HEK293 (cell line): ENCODE results near the gene COL13A1.

Experiments
- CTCF ChIA-PET: fragments of 350-600 bp; formaldehyde crosslinking; extraction: SDS; loops from one replicate; lab custom pipeline; 2021; ENCODE audit warnings: antibody characterized with exemption; lab: Yijun Ruan, JAX
- POLR2A ChIA-PET: fragments of 300-600 bp; formaldehyde crosslinking; extraction: SDS; loops from one replicate; lab custom pipeline; 2020; ENCODE audit warnings: antibody characterized with exemption, inconsistent platforms; lab: Yijun Ruan, JAX
- H3K27ac ChIP-seq: fragments of 200-500 bp; sonication (Bioruptor generic); 2 replicates; pipeline ENCODE4 v1.5.1; 2014; ENCODE audit warnings: low read depth, low read length, control low read depth, inconsistent platforms; ENCODE audit errors: extremely low read depth
- H3K36me3 ChIP-seq, 2 experiments: fragments of 200-500 bp in 1 of 2; sonication (Bioruptor generic) in 1 of 2; 1 replicate in 1 of 2; 2 replicates in 1 of 2; pipeline ENCODE4 v1.5.1; 2014 to 2017; ENCODE audit warnings: inconsistent platforms in 2 of 2, low read length in 2 of 2; ENCODE audit not compliant: control insufficient read depth in 2 of 2, insufficient read depth in 1 of 2
- H3K4me1 ChIP-seq: fragments of 200-500 bp; sonication (Bioruptor generic); 2 replicates; pipeline ENCODE4 v1.5.1; 2014; ENCODE audit warnings: mild to moderate bottlenecking, low read length, inconsistent platforms; ENCODE audit not compliant: control insufficient read depth, insufficient read depth
- H3K4me3 ChIP-seq: 2 replicates; pipeline ENCODE4 v1.5.1; 2011; ENCODE audit warnings: low read depth, mild to moderate bottlenecking, control low read depth, low read length, moderate library complexity
- H3K9me3 ChIP-seq: fragments of 200-500 bp; sonication (Bioruptor generic); 2 replicates; pipeline ENCODE4 v1.5.1; 2014; ENCODE audit warnings: low read depth, low read length, inconsistent platforms; ENCODE audit not compliant: control insufficient read depth, insufficient read depth
- GLI4 ChIP-seq: fragments of 450-650 bp; formaldehyde crosslinking; IDR thresholded peaks from 2 replicates; pipeline ENCODE4 v1.5.1; 2016; ENCODE audit warnings: missing biosample characterization, missing genetic modification characterization
- KLF10 ChIP-seq: fragments of 450-650 bp; IDR thresholded peaks from 2 replicates; pipeline ENCODE4 v1.5.1; 2018; ENCODE audit warnings: missing biosample characterization, mild to moderate bottlenecking, missing genetic modification characterization
- PRDM6 ChIP-seq: fragments of 450-650 bp; formaldehyde crosslinking; IDR thresholded peaks from 2 replicates; pipeline ENCODE4 v1.5.1; 2017; ENCODE audit warnings: missing biosample characterization, missing genetic modification characterization
- TCF7L2 ChIP-seq: IDR thresholded peaks from 2 replicates; pipeline ENCODE4 v1.6.1; 2011; ENCODE audit warnings: low read depth, mild to moderate bottlenecking, inconsistent platforms, low read length, moderate library complexity, borderline replicate concordance
- TRIM28 ChIP-seq: IDR thresholded peaks from 2 replicates; pipeline ENCODE4 v1.6.1; 2011; ENCODE audit warnings: low read length, control low read depth, borderline replicate concordance
- YY2 ChIP-seq: fragments of 450-650 bp; formaldehyde crosslinking; IDR thresholded peaks from 2 replicates; pipeline ENCODE4 v1.5.1; 2016; ENCODE audit warnings: missing biosample characterization, missing genetic modification characterization
- ZBTB7A ChIP-seq: fragments of 450-650 bp; formaldehyde crosslinking; IDR thresholded peaks from 2 replicates; pipeline ENCODE4 v1.5.1; 2016; ENCODE audit warnings: low read depth, missing biosample characterization, missing genetic modification characterization
- ZNF175 ChIP-seq: fragments of 450-650 bp; formaldehyde crosslinking; IDR thresholded peaks from 2 replicates; pipeline ENCODE4 v1.5.1; 2016; ENCODE audit warnings: missing biosample characterization, missing genetic modification characterization
- ZNF274 ChIP-seq, 2 experiments: fragments of 200-500 bp in 1 of 2; fragments of 450-650 bp in 1 of 2; sonication (Bioruptor generic) in 1 of 2; formaldehyde crosslinking in 1 of 2; IDR thresholded peaks; 2 replicates each; pipeline versions ENCODE4 v1.5.1 to v1.6.1; 2014 to 2016; ENCODE audit warnings: borderline replicate concordance in 1 of 2, inconsistent platforms in 1 of 2, low read length in 1 of 2, missing biosample characterization in 1 of 2, missing genetic modification characterization in 1 of 2
- ZNF302 ChIP-seq: fragments of 450-650 bp; formaldehyde crosslinking; IDR thresholded peaks from 2 replicates; pipeline ENCODE4 v1.5.1; 2016; ENCODE audit warnings: missing biosample characterization, missing genetic modification characterization, low read depth
- ZNF394 ChIP-seq: fragments of 450-650 bp; formaldehyde crosslinking; IDR thresholded peaks from 2 replicates; pipeline ENCODE4 v1.5.1; 2016; ENCODE audit warnings: missing biosample characterization, missing genetic modification characterization, mild to moderate bottlenecking, moderate library complexity, borderline replicate concordance
- ZNF416 ChIP-seq: fragments of 450-650 bp; formaldehyde crosslinking; IDR thresholded peaks from 2 replicates; pipeline ENCODE4 v1.5.1; 2016; ENCODE audit warnings: missing biosample characterization, missing genetic modification characterization
- ZNF560 ChIP-seq: fragments of 450-650 bp; formaldehyde crosslinking; IDR thresholded peaks from 2 replicates; pipeline ENCODE4 v1.5.1; 2017; ENCODE audit warnings: missing biosample characterization, missing genetic modification characterization, borderline replicate concordance
- ZNF664 ChIP-seq: fragments of 450-650 bp; formaldehyde crosslinking; IDR thresholded peaks from 2 replicates; pipeline ENCODE4 v1.5.1; 2016; ENCODE audit warnings: missing biosample characterization, missing genetic modification characterization
- ZNF677 ChIP-seq: fragments of 450-650 bp; IDR thresholded peaks from 2 replicates; pipeline ENCODE4 v1.5.0; 2018; ENCODE audit warnings: missing biosample characterization, mild to moderate bottlenecking, missing genetic modification characterization, moderate library complexity
- ZNF76 ChIP-seq: fragments of 450-650 bp; formaldehyde crosslinking; IDR thresholded peaks from 2 replicates; pipeline ENCODE4; 2016; ENCODE audit warnings: low read depth, missing biosample characterization, missing genetic modification characterization, borderline replicate concordance
- ZNF776 ChIP-seq: fragments of 450-650 bp; formaldehyde crosslinking; IDR thresholded peaks from 2 replicates; pipeline ENCODE4 v1.5.0; 2017; ENCODE audit warnings: missing biosample characterization, missing genetic modification characterization, borderline replicate concordance
- TF ChIP-seq, protein P1 (sequence below): fragments of 450-650 bp; formaldehyde crosslinking; IDR thresholded peaks from 2 replicates; pipeline ENCODE4 v1.5.1; 2017; ENCODE audit warnings: missing biosample characterization, missing genetic modification characterization
- TF ChIP-seq, protein P2 (sequence below): fragments of 450-650 bp; formaldehyde crosslinking; conservative IDR thresholded peaks from 2 replicates; pipeline ENCODE4 v1.5.1; 2016; ENCODE audit warnings: low read depth, missing biosample characterization, missing genetic modification characterization
- TF ChIP-seq, protein P3 (sequence below): fragments of 450-650 bp; formaldehyde crosslinking; IDR thresholded peaks from 2 replicates; pipeline ENCODE4 v1.5.1; 2016; ENCODE audit warnings: missing biosample characterization, missing genetic modification characterization

The COL13A1 gene

GRCh38 chr10:69752479-69752878 is 49.2 kb upstream of the COL13A1 start:
- Histone ChIP-seq H3K4me1 (no peaks in the 10 kb centered on the region; the same call in 1 of the 2 replicates), H3K27ac (no peak overlapping the region), H3K4me3 (no peak overlapping the region), H3K9me3 (no peaks in the 10 kb centered on the region), H3K36me3 (no peaks in the 10 kb centered on the region)
- POLR2A ChIA-PET: no interaction called here
- TF ChIP-seq ZNF416 (no peak), ZNF394 (tag by site-specific recombination) (no peak), ZNF560 (tag by site-specific recombination) (no peak), KLF10 (tag by site-specific recombination) (no peak), ZBTB7A (tag by site-specific recombination) (no peak), ZNF175 (tag by site-specific recombination) (no peak), GLI4 (tag by site-specific recombination) (no peak), ZNF274 (IDR thresholded peaks at IDR 0.05; ENCODE audit: low read length) (no peak), ZNF274 (tag by site-specific recombination; IDR thresholded peaks at IDR 0.05; ENCODE audit: borderline replicate concordance) (no peak), ZNF677 (tag by site-specific recombination) (no peak), ZNF76 (no peak), TCF7L2 (no peak), PRDM6 (tag by site-specific recombination) (no peak), ZNF664 (no peak), YY2 (tag by site-specific recombination) (no peak), TRIM28 (no peak), ZNF776 (no peak), ZNF302 (tag by site-specific recombination) (no peak)
- TF ChIP-seq, protein P1, sequence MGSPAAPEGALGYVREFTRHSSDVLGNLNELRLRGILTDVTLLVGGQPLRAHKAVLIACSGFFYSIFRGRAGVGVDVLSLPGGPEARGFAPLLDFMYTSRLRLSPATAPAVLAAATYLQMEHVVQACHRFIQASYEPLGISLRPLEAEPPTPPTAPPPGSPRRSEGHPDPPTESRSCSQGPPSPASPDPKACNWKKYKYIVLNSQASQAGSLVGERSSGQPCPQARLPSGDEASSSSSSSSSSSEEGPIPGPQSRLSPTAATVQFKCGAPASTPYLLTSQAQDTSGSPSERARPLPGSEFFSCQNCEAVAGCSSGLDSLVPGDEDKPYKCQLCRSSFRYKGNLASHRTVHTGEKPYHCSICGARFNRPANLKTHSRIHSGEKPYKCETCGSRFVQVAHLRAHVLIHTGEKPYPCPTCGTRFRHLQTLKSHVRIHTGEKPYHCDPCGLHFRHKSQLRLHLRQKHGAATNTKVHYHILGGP (tag by site-specific recombination): no peak
- TF ChIP-seq, protein P2, sequence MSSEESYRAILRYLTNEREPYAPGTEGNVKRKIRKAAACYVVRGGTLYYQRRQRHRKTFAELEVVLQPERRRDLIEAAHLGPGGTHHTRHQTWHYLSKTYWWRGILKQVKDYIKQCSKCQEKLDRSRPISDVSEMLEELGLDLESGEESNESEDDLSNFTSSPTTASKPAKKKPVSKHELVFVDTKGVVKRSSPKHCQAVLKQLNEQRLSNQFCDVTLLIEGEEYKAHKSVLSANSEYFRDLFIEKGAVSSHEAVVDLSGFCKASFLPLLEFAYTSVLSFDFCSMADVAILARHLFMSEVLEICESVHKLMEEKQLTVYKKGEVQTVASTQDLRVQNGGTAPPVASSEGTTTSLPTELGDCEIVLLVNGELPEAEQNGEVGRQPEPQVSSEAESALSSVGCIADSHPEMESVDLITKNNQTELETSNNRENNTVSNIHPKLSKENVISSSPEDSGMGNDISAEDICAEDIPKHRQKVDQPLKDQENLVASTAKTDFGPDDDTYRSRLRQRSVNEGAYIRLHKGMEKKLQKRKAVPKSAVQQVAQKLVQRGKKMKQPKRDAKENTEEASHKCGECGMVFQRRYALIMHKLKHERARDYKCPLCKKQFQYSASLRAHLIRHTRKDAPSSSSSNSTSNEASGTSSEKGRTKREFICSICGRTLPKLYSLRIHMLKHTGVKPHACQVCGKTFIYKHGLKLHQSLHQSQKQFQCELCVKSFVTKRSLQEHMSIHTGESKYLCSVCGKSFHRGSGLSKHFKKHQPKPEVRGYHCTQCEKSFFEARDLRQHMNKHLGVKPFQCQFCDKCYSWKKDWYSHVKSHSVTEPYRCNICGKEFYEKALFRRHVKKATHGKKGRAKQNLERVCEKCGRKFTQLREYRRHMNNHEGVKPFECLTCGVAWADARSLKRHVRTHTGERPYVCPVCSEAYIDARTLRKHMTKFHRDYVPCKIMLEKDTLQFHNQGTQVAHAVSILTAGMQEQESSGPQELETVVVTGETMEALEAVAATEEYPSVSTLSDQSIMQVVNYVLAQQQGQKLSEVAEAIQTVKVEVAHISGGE (tag by site-specific recombination): no peak
- TF ChIP-seq, protein P3, sequence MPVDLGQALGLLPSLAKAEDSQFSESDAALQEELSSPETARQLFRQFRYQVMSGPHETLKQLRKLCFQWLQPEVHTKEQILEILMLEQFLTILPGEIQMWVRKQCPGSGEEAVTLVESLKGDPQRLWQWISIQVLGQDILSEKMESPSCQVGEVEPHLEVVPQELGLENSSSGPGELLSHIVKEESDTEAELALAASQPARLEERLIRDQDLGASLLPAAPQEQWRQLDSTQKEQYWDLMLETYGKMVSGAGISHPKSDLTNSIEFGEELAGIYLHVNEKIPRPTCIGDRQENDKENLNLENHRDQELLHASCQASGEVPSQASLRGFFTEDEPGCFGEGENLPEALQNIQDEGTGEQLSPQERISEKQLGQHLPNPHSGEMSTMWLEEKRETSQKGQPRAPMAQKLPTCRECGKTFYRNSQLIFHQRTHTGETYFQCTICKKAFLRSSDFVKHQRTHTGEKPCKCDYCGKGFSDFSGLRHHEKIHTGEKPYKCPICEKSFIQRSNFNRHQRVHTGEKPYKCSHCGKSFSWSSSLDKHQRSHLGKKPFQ (tag by site-specific recombination): no peak
- CTCF ChIA-PET: interaction anchor here (0.5 to 1.2 kb wide), 5 partner anchors 9 to 162 kb away, joined by 3 to 7 read pairs (median 3); no protein-coding TSS in a partner anchor
